ENCODE measurements around the gene PIK3C2A.

Gene PIK3C2A

GRCh38 chr11:17219016-17219415, 11.2 kb upstream of the PIK3C2A start:
- DNase-seq (ENCODE audit: extremely low spot score, insufficient read length, low read depth) (no peak), FAIRE-seq (no peak)

DNA sequence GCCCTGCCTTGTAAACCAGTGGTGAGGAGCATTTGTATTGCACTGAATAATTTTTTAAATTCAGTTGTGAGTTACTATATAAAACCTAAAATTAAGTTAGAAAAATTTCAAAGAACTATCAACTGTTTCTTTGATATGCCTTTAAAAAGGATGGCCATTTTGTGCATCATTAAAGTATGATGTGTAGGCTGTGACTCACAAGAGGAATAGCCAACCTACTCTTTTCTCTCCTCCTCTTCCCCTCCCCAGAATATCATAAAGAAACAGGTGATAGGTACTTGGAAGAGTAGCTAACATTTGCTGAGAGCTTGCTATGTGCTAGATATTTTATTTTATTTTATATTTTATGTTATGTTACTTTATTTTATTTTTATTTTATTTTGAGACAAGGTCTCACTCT, 10.6 kb upstream of the PIK3C2A start:
- DNase-seq (ENCODE audit: extremely low spot score, insufficient read length, low read depth), result no peak

GRCh38 chr11:17217401-17217800, 9.6 kb upstream of the PIK3C2A start:
- DNase-seq (ENCODE audit: extremely low spot score, insufficient read length, low read depth), result no peak
- no peak for FAIRE-seq

More for the DNA sequence above, 10.6 kb upstream of the PIK3C2A start:
- no peak for FAIRE-seq

GRCh38 chr11:17214338-17214737, 6.6 kb upstream of the PIK3C2A start:
- DNase-seq (ENCODE audit: extremely low spot score, insufficient read length, low read depth) (no peak), FAIRE-seq (no peak)

DNA sequence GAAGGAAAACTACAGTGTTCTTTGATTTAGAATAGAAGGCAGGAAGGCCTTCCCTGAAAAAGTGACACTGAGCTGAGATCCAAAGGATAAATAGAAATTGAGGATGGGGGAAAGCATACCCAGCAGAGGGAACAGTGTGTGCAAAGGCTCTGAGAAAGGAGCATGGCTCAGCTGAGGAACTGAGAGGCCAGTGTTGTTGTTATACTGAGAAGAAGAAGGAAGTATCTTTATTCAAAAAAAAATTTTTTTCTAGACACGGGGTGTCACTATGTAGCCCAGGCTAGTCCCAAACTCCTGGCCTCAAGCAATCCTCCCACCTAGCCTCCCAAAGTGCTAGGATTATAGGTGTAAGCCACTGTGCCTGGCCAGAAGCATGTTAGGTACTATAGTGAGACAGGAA, 3.5 kb upstream of the PIK3C2A start:
- no peak for DNase-seq (ENCODE audit: extremely low spot score, insufficient read length, low read depth)
- FAIRE-seq, result no peak

GRCh38 chr11:17209939-17210245, 2.1 kb upstream of the PIK3C2A start:
- FAIRE-seq, result no peak
- no peak for DNase-seq (ENCODE audit: extremely low spot score, insufficient read length, low read depth)

GRCh38 chr11:17208257-17208999, 642 bp upstream of the PIK3C2A start:
- peak; percentile 62 for FAIRE-seq
- DNase-seq (ENCODE audit: extremely low spot score, insufficient read length, low read depth), result peak; percentile 30

DNA sequence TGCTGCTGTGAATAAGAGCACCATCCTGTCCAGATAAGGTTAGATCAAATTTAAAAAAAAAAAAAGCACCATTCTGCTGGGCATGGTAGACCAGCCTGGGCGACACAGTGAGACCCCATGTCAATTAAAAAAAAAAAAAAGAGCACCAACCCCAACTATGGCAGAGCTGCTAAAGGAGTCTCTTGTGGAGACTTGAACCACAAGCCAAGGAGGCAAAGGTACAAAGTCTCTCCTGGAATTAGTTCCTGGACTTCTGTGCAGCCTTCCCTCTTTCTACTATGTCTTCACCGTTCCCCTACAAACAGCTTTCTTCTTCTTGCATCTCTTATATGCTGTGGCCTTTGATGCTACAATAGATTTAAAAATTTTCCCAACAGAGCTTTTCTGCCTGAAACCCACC, 1.3 kb downstream of the PIK3C2A start:
- FAIRE-seq (no peak), DNase-seq (ENCODE audit: extremely low spot score, insufficient read length, low read depth) (no peak)

DNA sequence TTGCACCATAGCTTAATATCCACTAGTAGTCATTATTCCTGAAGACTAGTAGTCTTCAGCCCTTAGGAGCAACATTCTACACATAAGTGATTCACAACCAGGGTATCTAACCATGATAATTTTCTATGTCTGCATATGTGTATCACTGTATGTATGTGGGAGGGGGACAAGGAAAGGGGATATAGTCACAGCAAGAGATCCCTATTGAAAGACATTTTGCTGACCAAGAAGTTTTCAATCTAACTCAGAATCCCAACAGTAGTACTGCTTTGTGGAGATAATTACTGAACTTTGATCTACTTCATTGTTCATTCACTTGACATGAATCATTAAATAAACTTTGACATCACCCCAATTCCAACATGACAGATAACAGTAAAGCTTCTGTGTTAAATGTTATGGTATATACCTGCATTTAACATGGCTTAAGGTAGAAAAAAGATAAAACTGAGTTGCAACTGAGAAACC, 10.3 kb downstream of the PIK3C2A start:
- no peak for DNase-seq (ENCODE audit: extremely low spot score, insufficient read length, low read depth)
- no peak for FAIRE-seq

DNA sequence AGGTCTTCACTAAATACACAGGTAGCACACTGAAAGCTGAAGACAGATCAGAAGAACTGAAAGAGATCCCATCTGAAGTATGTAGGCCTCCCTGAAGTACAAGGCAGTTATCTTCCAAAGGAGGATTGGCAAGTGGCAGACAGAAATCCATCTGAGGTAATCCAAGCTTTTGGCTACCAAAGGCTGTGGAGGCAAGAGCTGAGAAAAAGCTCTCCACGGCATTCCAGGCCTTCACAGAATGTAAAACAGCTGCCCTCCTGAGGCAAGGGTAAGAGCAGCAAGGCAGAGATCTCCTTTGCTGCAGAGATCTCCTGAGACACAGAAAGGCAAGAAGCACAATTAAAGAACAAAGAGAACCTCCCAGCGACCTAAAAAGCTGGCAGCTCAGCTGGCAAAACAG, 19.1 kb downstream of the PIK3C2A start:
- FAIRE-seq, result no peak
- no peak for DNase-seq (ENCODE audit: extremely low spot score, insufficient read length, low read depth)

DNA sequence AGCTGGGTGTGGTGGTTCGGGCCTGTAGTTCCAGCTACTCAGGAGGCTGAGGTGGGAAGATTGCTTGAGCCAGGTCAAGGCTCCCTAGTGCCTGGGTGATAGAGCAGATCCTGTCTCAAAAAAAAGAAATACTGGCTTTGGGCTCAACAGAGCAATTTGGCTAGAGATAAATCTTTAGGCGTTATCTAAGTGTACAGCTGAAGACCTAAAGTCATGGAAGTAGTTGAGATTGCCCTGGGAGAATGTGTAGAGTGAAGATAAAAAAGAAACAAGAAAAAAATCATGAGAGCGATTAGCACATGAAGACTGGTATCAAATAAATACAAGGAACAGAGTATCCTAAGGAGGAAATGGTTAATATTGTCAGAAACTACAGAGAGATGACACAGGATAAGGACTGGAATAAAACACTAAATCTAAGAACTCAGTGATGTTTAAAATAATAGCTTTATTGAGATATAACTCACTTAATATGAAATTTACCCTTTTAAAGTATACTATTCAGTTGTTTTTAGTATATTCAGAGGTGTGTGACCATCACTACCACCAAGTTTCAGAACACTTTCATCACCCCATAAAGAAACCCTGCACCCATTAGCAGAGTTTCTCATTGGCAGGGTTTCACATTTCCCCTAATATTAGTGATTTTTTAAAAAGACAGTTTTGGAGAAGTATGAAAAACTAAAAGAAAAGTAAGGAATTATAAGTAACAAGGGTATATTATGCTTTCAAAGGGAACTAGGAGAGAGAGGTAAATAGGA, 20.7 kb downstream of the PIK3C2A start:
- no peak for FAIRE-seq
- DNase-seq (ENCODE audit: extremely low spot score, insufficient read length, low read depth), result no peak

- no peak for DNase-seq (ENCODE audit: extremely low spot score, insufficient read length, low read depth)
- FAIRE-seq, result no peak
These were observed 21.8 kb downstream of the PIK3C2A start for GRCh38 chr11:17185938-17186337.

DNA sequence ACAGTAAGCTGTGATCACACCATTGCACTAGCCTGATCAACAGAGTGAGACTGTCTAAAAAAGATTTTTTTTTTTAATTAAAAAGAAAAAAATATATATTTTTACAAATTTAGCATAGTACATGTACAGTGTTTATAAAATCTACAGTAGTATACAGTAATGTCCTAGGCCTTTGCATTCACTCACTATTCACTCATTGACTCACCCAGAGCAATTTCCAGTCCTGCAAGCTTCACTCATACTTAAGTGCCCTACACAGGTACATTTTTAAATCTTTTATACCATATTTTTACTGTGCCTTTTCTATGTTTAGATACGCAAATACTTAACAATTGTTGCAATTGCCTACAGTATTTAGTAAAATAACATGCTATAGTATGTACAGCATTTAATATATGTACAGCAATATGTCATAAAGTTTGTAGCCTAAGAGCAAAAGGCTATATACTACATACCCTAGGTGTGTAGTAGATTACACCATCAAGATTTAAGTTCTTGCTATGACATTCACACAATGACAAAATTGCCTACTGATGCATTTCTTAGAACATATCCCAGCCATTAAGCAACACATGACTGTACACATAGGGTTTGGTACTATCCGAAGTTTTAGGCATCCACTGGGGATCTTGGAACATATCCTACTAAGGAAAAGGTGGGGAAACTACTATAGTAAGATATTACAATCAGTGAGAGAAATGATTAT, 22.8 kb downstream of the PIK3C2A start:
- DNase-seq (ENCODE audit: extremely low spot score, insufficient read length, low read depth), result no peak
- no peak for FAIRE-seq

GRCh38 chr11:17183836-17184235, 23.9 kb downstream of the PIK3C2A start:
- FAIRE-seq, result no peak

DNA sequence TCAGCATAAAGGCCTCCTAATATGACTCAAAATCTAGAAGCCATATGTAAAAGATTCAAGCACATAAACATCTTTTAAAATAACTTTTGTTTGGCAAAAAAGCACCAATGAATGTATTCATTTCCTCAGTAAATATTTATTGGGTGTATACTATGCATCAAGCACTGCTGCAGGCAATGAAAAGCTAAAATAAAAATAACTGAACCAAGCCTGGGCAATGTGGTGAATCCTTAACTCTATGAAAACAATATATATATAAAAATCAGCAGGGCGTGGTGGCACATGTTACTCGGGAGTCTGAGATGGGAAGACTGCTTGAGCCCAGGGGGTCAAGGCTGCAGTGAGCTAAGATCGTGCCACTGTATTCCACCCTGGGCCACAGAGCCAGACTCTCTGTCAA, 27.8 kb downstream of the PIK3C2A start:
- FAIRE-seq, result no peak
- no peak for DNase-seq (ENCODE audit: extremely low spot score, insufficient read length, low read depth)

More at GRCh38 chr11:17183836-17184235, 23.9 kb downstream of the PIK3C2A start:
- no peak for DNase-seq (ENCODE audit: extremely low spot score, insufficient read length, low read depth)

- DNase-seq (ENCODE audit: extremely low spot score, insufficient read length, low read depth), result no peak
These were observed 34.5 kb downstream of the PIK3C2A start for GRCh38 chr11:17173332-17173731.

GRCh38 chr11:17171916-17172315, 35.9 kb downstream of the PIK3C2A start:
- FAIRE-seq (no peak), DNase-seq (ENCODE audit: extremely low spot score, insufficient read length, low read depth) (no peak)

More at GRCh38 chr11:17173332-17173731, 34.5 kb downstream of the PIK3C2A start:
- FAIRE-seq, result no peak

- no peak for DNase-seq (ENCODE audit: extremely low spot score, insufficient read length, low read depth)
- no peak for FAIRE-seq
These were observed 36.4 kb downstream of the PIK3C2A start for GRCh38 chr11:17171343-17171742.

DNA sequence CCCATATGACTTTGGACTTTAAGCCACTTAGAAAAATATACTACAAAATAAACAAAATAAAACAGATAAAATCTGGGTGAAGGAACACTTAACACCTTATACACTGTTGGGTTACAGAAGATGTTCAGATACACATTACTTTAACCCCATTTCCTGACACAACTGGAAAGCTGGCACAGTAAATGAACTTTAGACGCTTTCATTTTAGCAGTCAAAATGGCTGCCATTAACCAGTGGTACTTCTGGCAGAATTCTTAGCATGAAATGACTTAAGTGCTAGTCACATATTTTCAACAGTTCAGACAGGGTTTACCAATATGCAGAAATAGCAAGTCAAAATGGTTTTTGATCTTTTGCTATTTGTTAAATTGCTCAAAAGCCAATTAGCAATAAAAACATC, 37.9 kb downstream of the PIK3C2A start:
- no peak for DNase-seq (ENCODE audit: extremely low spot score, insufficient read length, low read depth)
- no peak for FAIRE-seq

GRCh38 chr11:17165247-17165890, 42.4 kb downstream of the PIK3C2A start:
- DNase-seq (ENCODE audit: extremely low spot score, insufficient read length, low read depth) (no peak), FAIRE-seq (no peak)
